HepG2 (cell line): ENCODE results near the gene SIT1. TPM values are rescaled to one million over a fixed set of nuclear protein-coding genes. Genes with fewer than 3 reads are reported as not detected.
A peak's percentile ranks its signal among the peaks of the same experiment; 100 is the strongest.

ENCODE experiments used
- AKAP8 ChIP-seq: sonication (generic); formaldehyde crosslinking; IDR thresholded peaks from 2 replicates; pipeline ENCODE4 v1.5.1; 2020; ENCODE audit warnings: mild to moderate bottlenecking, missing genetic modification reagents
- CHD4 ChIP-seq: fragments of 200-600 bp; sonication (generic); IDR thresholded peaks from 2 replicates; pipeline ENCODE4 v1.7.0; 2017; ENCODE audit warnings: mild to moderate bottlenecking, low read length, borderline replicate concordance
- DDIT3 ChIP-seq: sonication (generic); formaldehyde crosslinking; IDR thresholded peaks from 2 replicates; pipeline ENCODE4 v1.4.0; 2020; ENCODE audit warnings: mild to moderate bottlenecking, missing genetic modification reagents
- ETS1 ChIP-seq: sonication (generic); formaldehyde crosslinking; IDR thresholded peaks from 2 replicates; pipeline ENCODE4 v1.4.0; 2020; ENCODE audit warnings: missing genetic modification reagents
- HOXA7 ChIP-seq: sonication (generic); formaldehyde crosslinking; IDR thresholded peaks from 2 replicates; pipeline ENCODE4 v1.8.1; 2022; ENCODE audit warnings: mild to moderate bottlenecking, missing genetic modification reagents, moderate library complexity
- IRF1 ChIP-seq: sonication (generic); formaldehyde crosslinking; IDR thresholded peaks from 2 replicates; pipeline ENCODE4 v1.4.0; 2020; ENCODE audit warnings: low read depth, mild to moderate bottlenecking, missing genetic modification reagents
- LRRFIP1 ChIP-seq: sonication (generic); formaldehyde crosslinking; conservative IDR thresholded peaks from 2 replicates; pipeline ENCODE4 v1.4.0; 2020; ENCODE audit warnings: missing genetic modification reagents
- NFYC ChIP-seq: IDR thresholded peaks from 2 replicates; pipeline ENCODE4 v1.6.1; 2016; ENCODE audit warnings: missing genetic modification reagents, missing compliant biosample characterization
- NKX3-1 ChIP-seq: sonication (generic); formaldehyde crosslinking; IDR thresholded peaks from 2 replicates; pipeline ENCODE4 v1.5.0; 2020; ENCODE audit warnings: missing genetic modification reagents
- PPARG ChIP-seq: conservative IDR thresholded peaks from 2 replicates; pipeline ENCODE4 v1.6.1; 2016; ENCODE audit warnings: missing biosample characterization, missing genetic modification reagents
- RELA ChIP-seq: sonication (generic); formaldehyde crosslinking; IDR thresholded peaks from 2 replicates; pipeline ENCODE4 v1.4.0; 2020; ENCODE audit warnings: missing genetic modification reagents
- RFXANK ChIP-seq: IDR thresholded peaks from 2 replicates; pipeline ENCODE4 v1.6.1; 2016
- SMARCE1 ChIP-seq: fragments of 450-650 bp; IDR thresholded peaks from 2 replicates; pipeline ENCODE4 v1.6.1; 2017; ENCODE audit warnings: borderline replicate concordance
- SNAI1 ChIP-seq: sonication (generic); formaldehyde crosslinking; IDR thresholded peaks from 2 replicates; pipeline ENCODE4 v1.5.0; 2020; ENCODE audit warnings: mild to moderate bottlenecking, missing genetic modification reagents, borderline replicate concordance
- SRF ChIP-seq: IDR thresholded peaks from 2 replicates; pipeline ENCODE4 v1.6.1; 2011; ENCODE audit warnings: mild to moderate bottlenecking, low read depth, low read length, moderate library complexity
- SRSF9 ChIP-seq: fragments of 200-400 bp; formaldehyde crosslinking; IDR thresholded peaks from 2 replicates; pipeline ENCODE4 v1.6.1; 2018; ENCODE audit warnings: borderline replicate concordance, mild to moderate bottlenecking, low read depth, low read length; ENCODE audit not compliant: insufficient read depth, poor library complexity, severe bottlenecking
- TBX3 ChIP-seq: fragments of 450-650 bp; IDR thresholded peaks from 2 replicates; pipeline ENCODE4 v1.6.1; 2017; ENCODE audit warnings: antibody characterized with exemption, mild to moderate bottlenecking, inconsistent platforms, borderline replicate concordance
- TRIM22 ChIP-seq: fragments of 450-650 bp; IDR thresholded peaks from 2 replicates; pipeline ENCODE4 v1.6.1; 2017
- ZBTB25 ChIP-seq: IDR thresholded peaks from 2 replicates; pipeline ENCODE4 v1.6.1; 2018; ENCODE audit warnings: missing genetic modification reagents
- ZMAT3 ChIP-seq: sonication (generic); formaldehyde crosslinking; conservative IDR thresholded peaks from 2 replicates; pipeline ENCODE4 v1.7.0; 2021; ENCODE audit warnings: missing genetic modification reagents
- ZNF703 ChIP-seq: sonication (generic); formaldehyde crosslinking; IDR thresholded peaks from 2 replicates; pipeline ENCODE4 v1.5.1; 2020; ENCODE audit warnings: missing genetic modification reagents, mild to moderate bottlenecking, moderate library complexity, borderline replicate concordance
- ZNF883 ChIP-seq: sonication (generic); formaldehyde crosslinking; IDR thresholded peaks from 2 replicates; pipeline ENCODE4 v1.5.1; 2020; ENCODE audit warnings: mild to moderate bottlenecking, missing genetic modification reagents; ENCODE audit errors: not compliant biosample characterization
- polyA plus RNA-seq, 8 experiments: library from polyadenylated mRNA; depleted of rRNA in 3 of 8; stranded (reverse) in 7 of 8; unstranded in 1 of 8; fragments of >200 nt; fragmentation: Illumina TruSeq in 4 of 8; extraction: Trizol in 4 of 8; gene quantifications; 2 replicates each; pipeline versions ENCODE4 v1.2.1 to v1.2.3, GENCODE V29; 2011 to 2016; ENCODE audit warnings: low read depth in 4 of 8, missing spikeins in 1 of 8, mixed read lengths in 1 of 8; ENCODE audit not compliant: insufficient read depth in 1 of 8
- total RNA-seq, 5 experiments: library from RNA; depleted of rRNA; stranded (reverse); fragments of >200 nt; fragmentation: Illumina TruSeq; extraction: Trizol; gene quantifications; 2 replicates each; pipeline ENCODE4 v1.2.3, GENCODE V29; 2016; ENCODE audit warnings: low read depth in 1 of 5

SIT1 gene
- total and polyA plus RNA-seq, 2 of the 13 experiments (the other 11 are each of a cell fraction or from before 2014, with no cell fraction given) = 0.09 to 6.7 TPM

- TF ChIP-seq RFXANK (CRISPR knock-in tag) (peak; percentile 92), NKX3-1 (no peak), ZMAT3 (CRISPR knock-in tag) (peak; percentile 84; the same call in 1 of the 2 replicates), ZNF703 (CRISPR knock-in tag) (no peak), CHD4 (no peak), ZNF883 (CRISPR knock-in tag) (peak; percentile 66), SRF (no peak), NFYC (CRISPR knock-in tag) (peak; percentile 88), PPARG (CRISPR knock-in tag) (peak; percentile 42; the same call in 1 of the 2 replicates), IRF1 (no peak), SMARCE1 (no peak), AKAP8 (CRISPR knock-in tag) (no peak), DDIT3 (CRISPR knock-in tag) (no peak), HOXA7 (CRISPR knock-in tag) (no peak), LRRFIP1 (no peak), TRIM22 (no peak), SRSF9 (no peak), SNAI1 (no peak), TBX3 (no peak), RELA (0 out of 2 replicates have a peak, but pooled peaks have one; percentile 28), ETS1 (no peak), ZBTB25 (CRISPR knock-in tag) (peak; percentile 18; the same call in 1 of the 2 replicates)
Observed at GRCh38 chr9:35603986-35604577, 46.6 kb downstream of the SIT1 start (continued).
